ENCODE measurements around the gene RARS2. TPM values are rescaled to one million over a fixed set of nuclear protein-coding genes. Genes with fewer than 3 reads are reported as not detected.
"Not testable (repeated sequence)": the region's sequence is repeated elsewhere in the genome, so short reads cannot be mapped to it uniquely, and the experiment has no call there.

The RARS2 gene
- 34.2 TPM for total RNA-seq

DNA sequence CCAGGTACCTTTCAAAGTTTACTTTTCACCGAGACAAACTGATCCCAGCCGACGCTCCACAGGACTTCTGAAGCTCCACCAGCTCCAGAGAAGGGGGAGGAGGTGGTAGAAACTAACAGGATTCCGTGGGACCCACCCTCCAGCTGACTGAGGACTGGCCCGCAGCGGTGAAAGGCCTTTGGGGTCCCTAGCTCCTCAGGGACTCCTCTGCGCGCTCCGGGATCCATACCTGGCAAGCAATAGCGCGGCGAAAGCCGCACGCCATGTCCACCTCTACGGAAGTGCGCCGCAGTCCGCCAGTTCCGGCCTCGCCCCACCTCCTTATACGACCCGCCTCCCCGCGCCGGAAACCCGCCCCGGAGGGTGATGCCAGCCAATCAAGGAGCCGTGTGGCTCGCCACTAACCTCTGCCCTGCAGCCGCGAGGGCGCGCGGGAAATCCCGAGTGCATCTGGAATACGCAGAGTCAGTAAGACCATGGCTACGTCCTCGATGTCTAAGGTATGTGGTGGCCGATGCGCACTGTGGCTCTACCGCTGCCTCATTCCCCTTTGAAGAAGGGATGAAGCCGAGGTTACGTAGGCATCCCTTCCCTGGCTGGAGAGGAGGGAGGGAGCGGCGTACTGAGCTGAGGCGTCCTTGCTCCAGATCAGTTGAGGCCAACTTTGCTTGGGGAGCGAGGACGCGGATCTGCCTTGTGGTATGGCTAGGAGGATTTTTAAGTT is at the start of gene RARS2, which contains the start of gene ORC3:
RARS2 (minus strand) TSS at position 295 of the 724 bp plus-strand sequence; CDS start at position 265, 30 bp downstream.
ORC3 (plus strand) TSS at position 443 of the 724 bp plus-strand sequence; CDS start at position 477, 34 bp downstream.
- DNase-seq, result peak; percentile 98

GRCh38 chr6:87639373-87639772 is 49.6 kb upstream of the RARS2 start:
- DNase-seq, result no peak

- no peak for DNase-seq
Observed at GRCh38 chr6:87637106-87637505, 47.3 kb upstream of the RARS2 start.

- DNase-seq, result no peak
Observed at GRCh38 chr6:87636315-87636714, 46.5 kb upstream of the RARS2 start.

DNA sequence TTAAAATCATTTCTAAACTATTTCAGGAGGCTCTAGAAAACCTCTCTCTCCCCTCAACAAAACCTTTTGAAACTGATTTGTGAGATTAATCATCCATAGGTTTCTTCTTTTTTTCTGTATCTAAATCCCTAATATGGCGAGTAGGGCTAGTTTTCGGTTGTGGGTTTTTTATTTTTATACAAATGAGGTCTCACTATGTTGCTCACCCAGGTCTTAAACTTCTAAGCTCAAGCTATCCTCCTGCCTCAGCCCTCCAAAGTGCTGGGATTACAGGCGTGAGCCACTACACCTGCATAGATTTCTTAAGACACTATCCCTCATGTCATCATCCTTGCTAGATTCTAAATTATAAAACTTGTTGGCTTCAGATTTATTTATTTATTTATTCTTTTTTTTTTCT is 44.1 kb upstream of the RARS2 start:
- no peak for DNase-seq

DNA sequence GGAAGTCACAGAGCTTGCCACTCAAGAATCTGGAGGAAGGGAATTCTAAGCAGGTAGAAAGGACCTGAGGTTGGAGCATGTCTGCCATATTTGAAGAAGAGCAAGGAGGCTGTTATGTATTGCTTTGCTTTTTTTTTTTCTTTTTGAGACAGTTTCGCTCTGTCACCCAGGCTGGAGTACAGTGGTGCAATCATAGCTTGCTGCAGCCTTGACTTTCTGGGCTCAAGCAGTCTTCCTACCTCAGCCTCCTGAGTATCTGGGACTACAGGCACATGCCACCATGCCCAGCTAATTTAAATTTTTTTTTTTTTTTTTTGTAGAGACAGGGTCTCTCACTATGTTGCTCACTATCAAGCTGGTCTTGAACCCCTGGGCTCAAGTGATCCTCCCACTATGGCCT is 41.0 kb upstream of the RARS2 start:
- no peak for DNase-seq

DNA sequence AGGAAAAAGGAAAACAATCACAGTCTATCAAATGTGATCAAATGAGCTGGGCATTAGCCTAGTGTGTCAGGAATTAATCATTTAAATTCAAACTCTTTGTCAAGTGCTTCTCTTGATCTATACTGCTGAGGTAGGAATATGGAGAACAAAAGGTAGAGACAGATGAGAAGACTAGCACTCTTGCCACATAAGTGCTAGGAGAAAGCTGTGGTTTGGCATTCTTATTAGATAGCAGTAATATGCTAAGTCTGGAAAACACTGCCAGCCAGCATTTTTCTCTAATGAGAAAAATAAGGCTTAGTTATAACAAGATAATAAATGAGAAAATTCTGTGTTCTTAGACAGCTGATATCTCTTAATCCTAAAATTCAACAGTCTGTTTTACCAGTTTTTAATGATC is 39.1 kb upstream of the RARS2 start:
- no peak for DNase-seq

- DNase-seq, result no peak
Observed at GRCh38 chr6:87628424-87628823, 38.6 kb upstream of the RARS2 start.

GRCh38 chr6:87623248-87623647 is 33.5 kb upstream of the RARS2 start:
- DNase-seq, result no peak

- DNase-seq, result no peak
Observed at GRCh38 chr6:87618531-87618930, 28.7 kb upstream of the RARS2 start.

- DNase-seq, result no peak
Observed at GRCh38 chr6:87617405-87617804, 27.6 kb upstream of the RARS2 start.

DNA sequence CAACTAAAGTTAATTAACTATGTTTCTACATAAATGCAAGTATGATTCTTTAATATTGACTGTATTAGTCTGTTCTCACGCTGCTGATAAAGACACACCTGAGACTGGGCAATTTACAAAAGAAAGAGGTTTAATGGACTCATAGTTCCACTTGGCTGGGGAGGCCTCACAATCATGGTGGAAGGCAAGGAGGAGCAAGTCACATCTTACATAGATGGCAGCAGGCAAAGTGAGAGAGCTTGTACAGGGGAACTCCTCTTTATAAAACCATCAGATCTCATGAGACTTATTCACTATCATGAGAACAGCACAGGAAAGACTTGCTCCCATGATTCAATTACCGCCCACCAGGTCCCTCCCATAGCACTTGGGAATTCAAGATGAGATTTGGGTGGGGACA is 23.2 kb upstream of the RARS2 start:
- not testable (repeated sequence) for DNase-seq

DNA sequence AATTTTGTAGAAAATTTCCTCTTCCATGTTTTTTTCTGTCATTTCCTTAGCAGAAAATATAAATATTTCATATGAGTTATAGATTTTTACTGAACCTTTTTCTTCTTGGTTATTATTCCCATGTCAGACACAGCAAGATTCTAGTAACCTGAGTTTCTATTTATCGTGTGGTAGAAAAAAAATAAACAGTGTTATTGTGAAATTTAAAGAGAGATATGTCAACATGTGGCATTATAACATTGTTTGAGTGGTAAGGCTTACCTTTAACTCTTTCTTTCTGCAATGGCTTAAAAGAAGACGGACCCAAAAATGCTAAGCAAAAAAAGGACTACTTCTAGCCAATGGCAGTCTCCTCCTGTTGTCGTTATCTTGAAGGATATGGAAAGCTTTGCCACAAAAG is 19.0 kb upstream of the RARS2 start:
- DNase-seq, result no peak

DNA sequence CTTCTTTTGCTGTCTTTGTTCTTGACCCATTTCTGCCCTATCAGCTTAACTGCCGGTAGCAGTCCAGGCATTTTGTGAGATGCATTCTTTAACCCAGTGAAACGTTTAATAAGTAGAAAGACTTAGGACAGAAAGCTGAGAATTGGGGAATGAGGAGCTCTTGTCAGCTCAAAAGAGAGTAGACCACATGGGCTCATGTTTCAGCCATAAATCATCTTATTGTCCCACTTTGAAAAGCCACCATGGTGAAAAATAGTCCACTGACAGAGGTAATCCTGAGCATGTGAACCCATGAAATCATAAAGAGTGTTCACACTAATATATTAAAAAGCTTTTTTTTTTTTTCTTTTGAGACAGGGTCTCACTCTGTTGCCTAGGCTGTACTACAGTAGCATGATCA is 16.4 kb upstream of the RARS2 start:
- no peak for DNase-seq

DNA sequence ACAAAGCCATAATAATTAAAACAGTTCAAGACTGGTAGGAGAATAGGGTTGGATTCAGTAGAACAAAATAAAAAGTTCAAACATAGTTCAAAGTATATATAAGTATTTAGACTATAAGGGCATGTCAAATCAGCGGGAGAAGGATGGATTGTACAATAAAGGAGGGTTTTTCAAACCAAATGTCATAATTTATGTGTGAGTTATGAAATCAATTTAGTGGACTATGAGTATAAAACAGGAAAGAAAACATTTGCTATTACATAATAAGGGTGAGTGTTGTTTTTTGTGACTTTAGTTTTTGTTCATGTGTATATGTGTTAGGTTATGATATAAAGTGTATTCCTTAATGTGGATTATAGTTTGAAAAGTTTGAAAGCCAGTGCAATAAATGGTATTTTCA is 10.8 kb upstream of the RARS2 start:
- no peak for DNase-seq

- no peak for DNase-seq
Observed at GRCh38 chr6:87590990-87591389, 1.2 kb upstream of the RARS2 start.

- no peak for DNase-seq
Observed at GRCh38 chr6:87590417-87590880, 662 bp upstream of the RARS2 start.

DNA sequence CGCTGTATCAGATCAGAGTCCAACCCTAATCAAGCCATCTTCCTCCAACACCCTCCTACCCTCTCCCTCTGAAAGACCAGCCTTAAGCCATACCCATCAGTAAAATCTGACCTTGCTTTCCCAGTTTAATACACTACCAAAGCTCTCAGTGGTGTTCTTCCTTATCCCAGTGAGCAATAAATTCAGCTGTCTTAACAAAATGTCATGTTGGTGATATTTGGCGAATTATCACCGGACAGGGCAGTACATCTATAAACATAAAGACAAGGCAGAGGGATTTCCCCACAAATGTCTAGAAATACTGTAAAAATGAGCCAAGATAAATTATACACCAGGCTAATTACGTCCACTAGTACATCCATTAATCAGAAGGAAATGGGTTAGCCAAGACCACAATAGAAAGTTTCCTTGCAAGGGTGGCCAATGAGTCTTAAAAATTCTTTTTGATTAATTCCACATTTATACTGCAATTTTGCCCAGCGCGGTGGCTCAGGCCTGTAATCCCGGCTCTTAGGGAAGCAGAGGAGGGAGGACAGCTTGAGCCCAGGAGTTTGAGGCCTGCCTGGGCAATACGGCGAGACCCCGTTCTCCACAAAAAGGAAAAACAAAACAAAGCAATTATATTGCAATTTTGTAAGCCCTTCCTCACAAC is 905 bp downstream of the RARS2 start:
- no peak for DNase-seq

DNA sequence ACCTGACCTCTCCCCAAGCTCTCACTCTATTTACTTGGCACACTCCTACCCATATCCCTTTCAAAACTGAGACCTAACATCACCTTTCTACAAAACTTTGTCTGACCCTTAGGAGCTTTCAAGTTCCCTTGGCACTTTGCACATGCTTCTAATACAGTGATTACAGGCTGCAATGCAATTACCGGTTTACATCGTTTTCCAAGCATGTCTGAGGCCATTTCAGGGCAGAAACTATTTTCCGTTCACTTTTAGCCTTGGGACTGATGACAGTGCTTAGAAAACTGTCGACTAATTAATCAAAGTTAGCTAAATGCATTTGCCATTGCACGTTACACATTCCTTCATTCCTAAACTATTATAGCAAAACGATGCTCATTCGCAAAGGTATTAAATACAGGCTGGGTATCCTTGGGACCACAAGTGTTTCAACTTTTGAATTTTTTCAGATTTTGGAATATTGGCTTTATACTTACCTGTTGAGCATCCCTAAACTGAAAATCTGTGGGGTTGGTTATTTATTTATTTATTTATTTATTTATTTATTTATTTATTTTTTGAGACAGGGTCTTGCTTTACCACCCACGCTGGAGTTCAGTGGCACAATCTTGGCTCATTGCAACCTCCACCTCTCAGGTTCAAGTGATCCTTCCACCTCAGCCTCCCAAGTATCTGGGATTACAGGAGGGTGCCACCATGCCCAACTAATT is 3.3 kb downstream of the RARS2 start:
- DNase-seq, result no peak

DNA sequence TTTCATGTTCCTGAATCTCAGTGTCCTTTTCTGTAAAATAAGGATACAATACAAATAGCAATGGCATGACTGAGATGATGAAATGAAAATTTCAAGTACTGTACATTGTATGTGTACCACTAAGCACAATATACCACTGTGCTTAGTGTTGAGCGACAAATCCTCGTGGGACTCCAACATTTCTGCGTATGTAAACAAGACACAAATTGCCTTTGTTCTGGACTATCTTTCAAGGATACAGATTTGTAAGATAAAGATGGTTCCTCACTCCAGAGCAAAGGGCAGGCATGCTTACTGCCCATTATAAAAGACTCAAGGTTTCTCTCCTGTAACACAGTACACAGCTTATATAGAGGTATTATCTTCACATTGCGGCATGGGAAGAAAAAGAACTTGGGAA is 6.0 kb downstream of the RARS2 start:
- DNase-seq, result no peak

DNA sequence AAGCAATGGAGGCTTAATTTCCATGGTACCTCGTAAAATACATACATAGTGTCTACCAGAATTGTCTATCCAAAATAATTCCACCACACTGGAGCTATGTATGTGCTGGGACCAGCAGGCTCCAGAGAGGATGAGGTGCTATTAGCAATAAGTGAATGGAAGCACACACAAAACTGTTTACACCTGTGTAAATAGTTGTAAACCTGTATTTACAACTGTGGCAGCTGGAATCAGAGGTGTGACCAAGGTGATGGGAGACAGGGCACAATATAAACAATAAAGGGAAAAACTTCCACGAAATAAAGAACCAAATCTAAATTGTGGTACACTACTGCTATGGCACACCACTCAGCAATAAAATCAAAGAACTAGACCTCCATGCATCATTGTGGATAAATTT is 14.4 kb downstream of the RARS2 start:
- DNase-seq, result no peak

- no peak for DNase-seq
Observed at GRCh38 chr6:87574237-87574804, 15.5 kb downstream of the RARS2 start.
